Endothelial cell of umbilical vein (primary cell): Measurements from ENCODE around the gene CLBA1. TPM values are rescaled to one million over a fixed set of nuclear protein-coding genes. Genes with fewer than 3 reads are reported as not detected.

Experiments used
- BruUV-seq: library from RNA; stranded (reverse); fragments of 400-500 nt; replicated peaks from 2 replicates; lab custom pipeline; 2021; lab: Mats Ljungman, UMichigan
- CTCF ChIA-PET: fragments of 300-600, 350-600 bp; sonication (Branson Sonifier 250); formaldehyde crosslinking; loops from one replicate; lab custom pipeline; 2021; ENCODE audit warnings: antibody characterized with exemption, inconsistent platforms; lab: Charles Lee
- POLR2A ChIA-PET: fragments of 300-600, 350-600 bp; sonication (Branson Sonifier 250); formaldehyde crosslinking; loops from one replicate; lab custom pipeline; 2021; ENCODE audit warnings: antibody characterized with exemption, inconsistent platforms; lab: Charles Lee
- DNase-seq: peaks from one replicate; pipeline ENCODE4 v3.0.0-alpha.2; 2011; ENCODE audit warnings: low read depth, low spot score
- FAIRE-seq: peaks from 2 replicates; lab custom pipeline; 2011; peaks lifted over from hg19 to GRCh38; lab: Jason Lieb, UNC
- H2AFZ ChIP-seq: 2 replicates; pipeline ENCODE4 v1.6.0; 2012; ENCODE audit warnings: low read depth, low read length, control low read depth, inconsistent platforms
- H3K27ac ChIP-seq: 2 replicates; pipeline ENCODE4 v1.5.1; 2011; ENCODE audit warnings: low read depth, mild to moderate bottlenecking, control low read depth, low read length, moderate library complexity; ENCODE audit not compliant: insufficient read depth
- H3K27me3 ChIP-seq, 2 experiments: 2 replicates each; pipeline versions ENCODE4 v1.6.0 to v1.6.1; 2011; ENCODE audit warnings: low read length in 2 of 2, mixed read lengths in 1 of 2; ENCODE audit not compliant: control insufficient read depth in 2 of 2, insufficient read depth in 2 of 2
- H3K36me3 ChIP-seq, 2 experiments: 2 replicates in 1 of 2; 3 replicates in 1 of 2; pipeline ENCODE4 v1.5.1; 2011; ENCODE audit warnings: low read length in 2 of 2, mild to moderate bottlenecking in 1 of 2, moderate library complexity in 1 of 2; ENCODE audit not compliant: control insufficient read depth in 2 of 2, insufficient read depth in 2 of 2; ENCODE audit errors: extremely low read depth in 1 of 2
- H3K4me1 ChIP-seq: 3 replicates; pipeline ENCODE4 v1.5.1; 2011; ENCODE audit warnings: mild to moderate bottlenecking, low read length; ENCODE audit not compliant: control insufficient read depth, insufficient read depth; ENCODE audit errors: extremely low read depth
- H3K4me2 ChIP-seq: 2 replicates; pipeline ENCODE4 v1.6.1; 2011; ENCODE audit warnings: low read length, control low read depth, mixed read lengths; ENCODE audit not compliant: insufficient read depth
- H3K4me3 ChIP-seq, 3 experiments: fragments of 200-600 bp in 1 of 3; sonication (generic), shearing (Covaris generic) in 1 of 3; replicated peaks in 1 of 3; 2 replicates each; pipeline ENCODE4 v1.5.1; 2011 to 2016; ENCODE audit warnings: control low read depth in 3 of 3, low read length in 3 of 3, mild to moderate bottlenecking in 2 of 3, inconsistent platforms in 1 of 3, low read depth in 1 of 3, moderate library complexity in 1 of 3; ENCODE audit not compliant: insufficient read depth in 1 of 3
- H3K79me2 ChIP-seq: 2 replicates; pipeline ENCODE4 v1.6.0; 2012; ENCODE audit warnings: low read length, inconsistent platforms; ENCODE audit not compliant: control insufficient read depth, insufficient read depth
- H3K9ac ChIP-seq: replicated peaks from 2 replicates; pipeline ENCODE3; 2011; ENCODE audit warnings: low read length, control low read depth; ENCODE audit not compliant: insufficient read depth; ENCODE audit errors: extremely low read depth
- H3K9me1 ChIP-seq: replicated peaks from 3 replicates; pipeline ENCODE4 v1.6.0; 2011; ENCODE audit warnings: mild to moderate bottlenecking, low read length; ENCODE audit not compliant: control insufficient read depth, insufficient read depth; ENCODE audit errors: extremely low read depth
- H3K9me3 ChIP-seq: replicated peaks from 2 replicates; pipeline ENCODE4 v1.5.1; 2012; ENCODE audit warnings: low read length, inconsistent platforms; ENCODE audit not compliant: control insufficient read depth, insufficient read depth
- H4K20me1 ChIP-seq: replicated peaks from 2 replicates; pipeline ENCODE3; 2011; ENCODE audit warnings: mild to moderate bottlenecking, low read length; ENCODE audit not compliant: control insufficient read depth, insufficient read depth; ENCODE audit errors: extremely low read depth
- EZH2 ChIP-seq: IDR thresholded peaks from 2 replicates; pipeline ENCODE4 v1.6.1; 2012; ENCODE audit warnings: borderline replicate concordance, low read depth, mild to moderate bottlenecking, moderate library complexity, low read length, inconsistent platforms; ENCODE audit not compliant: severe bottlenecking
- FOS ChIP-seq: IDR thresholded peaks from 2 replicates; pipeline ENCODE4 v1.6.1; 2011; ENCODE audit warnings: mild to moderate bottlenecking, low read length, moderate library complexity, borderline replicate concordance; ENCODE audit not compliant: insufficient read depth
- GATA2 ChIP-seq: IDR thresholded peaks from 2 replicates; pipeline ENCODE4 v1.7.0; 2011; ENCODE audit warnings: low read depth, mild to moderate bottlenecking, moderate library complexity, mixed read lengths, low read length; ENCODE audit not compliant: insufficient read length, insufficient read depth
- JUN ChIP-seq: IDR thresholded peaks from 2 replicates; pipeline ENCODE4 v1.6.1; 2011; ENCODE audit warnings: borderline replicate concordance, low read depth; ENCODE audit not compliant: insufficient read length, insufficient read depth
- MYC ChIP-seq: IDR thresholded peaks from one replicate; pipeline ENCODE4 v1.6.1; 2011; ENCODE audit warnings: mild to moderate bottlenecking, low read depth, low read length
- POLR2A ChIP-seq: IDR thresholded peaks from 2 replicates; pipeline ENCODE4 v1.6.1; 2012; ENCODE audit warnings: low read depth, mild to moderate bottlenecking, control low read depth, low read length
- POLR2AphosphoS5 ChIP-seq: IDR thresholded peaks from 2 replicates; pipeline ENCODE4 v1.6.1; 2012; ENCODE audit warnings: low read depth, mild to moderate bottlenecking, control low read depth, low read length, moderate library complexity; ENCODE audit not compliant: insufficient read depth
- dilution Hi-C: fragments of 300-500 bp; cut with MboI; formaldehyde crosslinking; loops from one replicate; pipeline ENCODE4 v1.15.0; 2019; ENCODE audit warnings: low sequenced_read_pairs; ENCODE audit not compliant: extremely low pct_ligation_motif_present
- intact Hi-C: fragments of 100-400 bp; cut with micrococcal nuclease; formaldehyde crosslinking; loops from one replicate; pipeline ENCODE4 v1.10.0; 2022
- polyA plus RNA-seq, 4 experiments: library from polyadenylated mRNA; depleted of rRNA in 3 of 4; stranded (reverse) in 3 of 4; unstranded in 1 of 4; fragments of >200 nt; gene quantifications; 2 replicates each; pipeline versions ENCODE4 v1.2.1 to v1.2.3, GENCODE V29; 2011 to 2012; ENCODE audit warnings: missing spikeins in 1 of 4
- total RNA-seq: library from RNA; stranded (reverse); gene quantifications from 2 replicates; pipeline ENCODE4 v1.2.3, GENCODE V29; 2021
- TF ChIP-seq, protein P1 (sequence below), 2 donors: IDR thresholded peaks; 1 replicate in 1 of 2; 2 replicates in 1 of 2; pipeline ENCODE4 v1.5.1; 2011; ENCODE audit warnings: low read length in 2 of 2, mild to moderate bottlenecking in 2 of 2, moderate library complexity in 2 of 2, control low read depth in 1 of 2, inconsistent platforms in 1 of 2, low read depth in 1 of 2; ENCODE audit not compliant: insufficient read depth in 1 of 2; ENCODE audit errors: extremely low read depth in 1 of 2
- TF ChIP-seq, protein P2 (sequence below): IDR thresholded peaks from 2 replicates; pipeline ENCODE4 v1.6.1; 2011; ENCODE audit not compliant: insufficient read depth, insufficient read length

Gene CLBA1
- total and polyA plus RNA-seq, 2 donors (not counting 3 experiments of a cell fraction or from before 2014, with no cell fraction given), result 5.2 to 5.3 TPM

DNA sequence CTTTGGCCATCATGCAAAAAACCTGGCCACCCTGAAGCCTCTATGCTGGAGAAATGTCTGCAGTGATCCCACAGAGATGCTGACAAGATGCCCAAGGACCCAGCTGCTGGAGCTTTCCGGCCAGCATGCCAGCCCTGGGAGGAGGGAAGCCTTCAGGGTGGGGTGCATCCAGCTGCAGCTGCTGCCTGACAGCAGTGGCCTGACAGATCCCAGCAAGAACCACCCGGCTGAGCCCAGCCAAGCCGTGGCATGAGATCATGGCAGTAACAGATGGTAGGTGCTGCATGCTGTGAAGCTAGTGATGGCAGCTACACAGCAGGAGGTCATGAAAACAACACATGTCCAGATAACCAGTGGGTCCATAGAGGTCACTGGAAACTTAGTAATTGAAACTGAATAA is 13.8 kb downstream of the CLBA1 start:
- DNase-seq, result no peak
- no peaks in the 10 kb centered on the region for H3K79me2 ChIP-seq
- intact Hi-C loops (no loop called here), dilution Hi-C loops (no loop called here)
- no peak overlapping the region for H3K9ac ChIP-seq
- no peak overlapping the region for H3K27ac ChIP-seq
- CTCF ChIA-PET, result interaction anchor here (2.4 kb wide), 1 partner anchor 46 kb away, joined by 10 read pairs; no protein-coding TSS in a partner anchor
- no peaks in the 10 kb centered on the region for H3K9me1 ChIP-seq
- TF ChIP-seq GATA2 (no peak), JUN (no peak), FOS (no peak), POLR2A (no peak), POLR2AphosphoS5 (no peak), EZH2 (no peak), MYC (no peak)
- TF ChIP-seq, protein P1, sequence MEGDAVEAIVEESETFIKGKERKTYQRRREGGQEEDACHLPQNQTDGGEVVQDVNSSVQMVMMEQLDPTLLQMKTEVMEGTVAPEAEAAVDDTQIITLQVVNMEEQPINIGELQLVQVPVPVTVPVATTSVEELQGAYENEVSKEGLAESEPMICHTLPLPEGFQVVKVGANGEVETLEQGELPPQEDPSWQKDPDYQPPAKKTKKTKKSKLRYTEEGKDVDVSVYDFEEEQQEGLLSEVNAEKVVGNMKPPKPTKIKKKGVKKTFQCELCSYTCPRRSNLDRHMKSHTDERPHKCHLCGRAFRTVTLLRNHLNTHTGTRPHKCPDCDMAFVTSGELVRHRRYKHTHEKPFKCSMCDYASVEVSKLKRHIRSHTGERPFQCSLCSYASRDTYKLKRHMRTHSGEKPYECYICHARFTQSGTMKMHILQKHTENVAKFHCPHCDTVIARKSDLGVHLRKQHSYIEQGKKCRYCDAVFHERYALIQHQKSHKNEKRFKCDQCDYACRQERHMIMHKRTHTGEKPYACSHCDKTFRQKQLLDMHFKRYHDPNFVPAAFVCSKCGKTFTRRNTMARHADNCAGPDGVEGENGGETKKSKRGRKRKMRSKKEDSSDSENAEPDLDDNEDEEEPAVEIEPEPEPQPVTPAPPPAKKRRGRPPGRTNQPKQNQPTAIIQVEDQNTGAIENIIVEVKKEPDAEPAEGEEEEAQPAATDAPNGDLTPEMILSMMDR (IDR thresholded peaks at IDR 0.05; ENCODE audit: extremely low read depth in 1 of 2, insufficient read depth in 1 of 2, low read depth in 1 of 2, low read length in 2 of 2), result no peak
- TF ChIP-seq, protein P2, sequence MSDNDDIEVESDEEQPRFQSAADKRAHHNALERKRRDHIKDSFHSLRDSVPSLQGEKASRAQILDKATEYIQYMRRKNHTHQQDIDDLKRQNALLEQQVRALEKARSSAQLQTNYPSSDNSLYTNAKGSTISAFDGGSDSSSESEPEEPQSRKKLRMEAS, result no peak
- POLR2A ChIA-PET, result no interaction called here
- no peaks in the 10 kb centered on the region for H3K36me3 ChIP-seq
- no peaks in the 10 kb centered on the region for H3K27me3 ChIP-seq
- BruUV-seq, result no TSS peak
- H2AFZ ChIP-seq, result no peak overlapping the region
- H3K4me3 ChIP-seq, result no peak overlapping the region
- no peak overlapping the region for H3K4me2 ChIP-seq
- H4K20me1 ChIP-seq, result no peaks in the 10 kb centered on the region
- no peak for FAIRE-seq
- no peaks in the 10 kb centered on the region for H3K4me1 ChIP-seq
- H3K9me3 ChIP-seq, result no peaks in the 10 kb centered on the region
